Medulla oblongata (tissue), 1 donor: ENCODE measurements around the gene FLNB.
A peak's percentile ranks its signal among the peaks of the same experiment; 100 is the strongest.

Experiments
- DNase-seq: peaks from one replicate; pipeline ENCODE4 v3.0.0-alpha.2; 2015; ENCODE audit errors: extremely low spot score

The FLNB gene

GRCh38 chr3:58074997-58075396 lies 66.8 kb downstream of the FLNB start:
- no peak for DNase-seq

GRCh38 chr3:58077596-58078285 lies 69.5 kb downstream of the FLNB start:
- no peak for DNase-seq

- no peak for DNase-seq
These were observed 70.4 kb downstream of the FLNB start for GRCh38 chr3:58078610-58079009.

DNA sequence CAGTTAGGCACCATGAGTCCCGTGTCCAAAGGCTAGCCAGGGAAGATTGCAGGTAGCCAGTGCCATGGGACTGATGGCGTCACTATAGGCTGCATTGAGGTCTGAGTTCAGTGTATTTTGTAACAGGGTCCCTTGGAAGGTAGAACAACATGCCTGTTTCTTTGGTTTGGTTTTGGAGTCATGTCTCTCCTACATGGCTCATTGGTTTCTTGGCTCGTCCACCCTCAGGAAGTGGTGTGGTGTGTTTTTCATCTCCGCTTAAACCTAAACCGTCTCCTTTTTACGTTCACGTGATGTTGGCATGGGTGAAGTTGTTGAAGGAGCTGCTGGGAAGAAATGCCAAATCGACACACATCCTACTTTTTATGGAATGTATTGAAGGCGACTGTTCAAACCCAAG lies 71.6 kb downstream of the FLNB start:
- no peak for DNase-seq

DNA sequence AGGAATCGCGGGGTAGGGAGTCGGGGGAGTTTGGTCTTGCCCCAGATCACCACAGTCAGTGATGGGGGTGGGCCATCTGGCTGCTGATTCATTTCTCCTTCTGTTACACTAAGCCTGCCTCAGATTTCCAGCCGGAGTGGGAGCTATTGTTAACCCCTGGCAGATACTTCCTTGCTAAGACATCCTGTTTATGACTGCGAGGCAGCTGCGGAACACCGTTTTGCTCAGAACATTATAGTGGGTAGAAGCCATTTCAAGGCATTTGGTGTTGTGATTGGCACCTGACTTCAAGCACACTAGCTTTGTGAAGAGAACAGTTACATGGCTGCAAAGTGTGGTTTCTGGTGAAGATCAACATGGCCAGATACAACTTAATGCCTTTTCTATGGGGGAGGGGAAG lies 73.8 kb downstream of the FLNB start:
- no peak for DNase-seq

DNA sequence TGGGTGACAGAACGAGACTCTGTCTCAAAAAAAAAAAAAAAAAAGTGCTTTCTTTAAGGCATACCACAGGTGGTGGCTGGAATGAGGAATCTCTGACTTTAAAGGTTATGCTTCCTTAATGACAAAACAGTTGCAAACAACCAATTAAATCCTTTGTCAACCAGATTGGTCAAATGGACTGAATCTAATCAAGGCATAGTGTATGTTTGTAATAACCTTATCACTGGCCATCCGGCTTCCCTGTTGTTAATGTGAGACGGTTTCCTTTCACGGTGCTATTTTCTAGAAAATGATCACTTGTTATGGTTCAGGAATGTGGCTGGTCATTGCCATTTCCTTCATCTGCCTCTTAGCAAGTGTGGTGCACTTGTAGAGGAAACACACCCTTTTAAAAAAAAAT lies 75.9 kb downstream of the FLNB start:
- no peak for DNase-seq

- DNase-seq, result no peak
These were observed 76.7 kb downstream of the FLNB start for GRCh38 chr3:58084788-58085543.

DNA sequence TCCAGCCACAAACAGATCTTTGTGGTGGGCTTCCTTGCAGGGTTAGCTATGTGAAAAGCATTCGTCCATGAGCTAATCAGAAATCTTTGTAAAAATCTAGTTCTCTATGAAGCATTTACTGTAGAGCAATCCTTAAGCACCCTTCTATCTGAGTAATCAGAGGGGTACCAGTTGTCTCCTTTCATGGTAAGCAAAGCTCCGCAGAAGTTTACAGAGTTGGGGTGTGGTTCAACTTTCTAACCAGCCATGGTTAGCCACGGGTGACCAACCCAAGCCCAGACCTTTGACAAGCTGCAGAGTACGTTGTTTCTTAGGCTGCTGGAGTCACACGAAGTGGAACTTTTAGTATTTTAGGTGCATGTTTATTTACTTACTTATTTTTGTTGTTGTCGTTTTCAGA lies 77.4 kb downstream of the FLNB start:
- DNase-seq, result no peak

- no peak for DNase-seq
These were observed 80.3 kb downstream of the FLNB start for GRCh38 chr3:58088501-58088900.

GRCh38 chr3:58090351-58090750 lies 82.1 kb downstream of the FLNB start:
- no peak for DNase-seq

DNA sequence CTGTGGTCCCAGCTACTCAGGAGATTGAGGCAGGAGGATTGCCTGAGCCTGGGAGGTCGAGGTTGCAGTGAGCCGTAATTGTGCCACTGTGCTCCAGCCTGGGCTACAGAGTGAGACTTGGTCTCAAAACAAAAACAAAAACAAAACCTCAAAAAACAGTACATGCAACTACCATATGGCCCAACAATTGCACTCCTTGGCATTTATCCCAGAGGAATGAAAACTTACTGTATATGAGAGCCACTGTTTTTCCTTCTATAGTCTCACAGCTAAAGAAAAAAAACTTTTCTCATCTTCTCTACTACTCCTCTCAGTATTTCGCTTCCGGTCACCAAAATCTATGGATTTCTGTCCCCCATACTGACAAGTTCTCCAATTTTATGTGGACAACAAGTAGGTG lies 84.3 kb downstream of the FLNB start:
- DNase-seq, result no peak

DNA sequence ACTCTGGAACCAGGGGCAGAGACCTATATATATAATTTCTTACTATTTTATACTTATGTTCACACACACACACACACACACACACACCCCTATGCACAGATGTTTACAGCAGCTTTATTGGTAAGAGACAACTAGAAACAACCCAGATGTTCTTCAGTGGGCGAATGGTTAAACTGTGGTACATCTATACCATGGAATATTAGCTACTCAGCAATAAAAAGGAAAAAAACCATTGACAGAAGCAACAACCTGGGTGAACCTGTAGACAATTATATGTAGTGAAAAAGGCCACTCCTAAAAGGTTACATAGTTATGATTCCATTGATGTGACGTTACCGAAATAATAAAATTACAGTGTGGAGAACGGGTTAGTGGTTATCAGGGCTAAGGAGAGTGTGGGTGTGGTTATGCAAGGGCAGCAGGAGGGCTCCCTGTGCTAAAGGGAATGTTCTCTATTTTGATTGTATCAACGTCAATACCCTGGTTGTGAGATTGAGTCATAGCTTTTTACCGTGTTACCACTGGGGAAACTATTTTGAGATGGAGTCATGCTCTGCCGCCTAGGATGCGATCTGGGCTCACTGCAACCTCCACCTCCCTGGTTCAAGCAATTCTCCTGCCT lies 85.5 kb downstream of the FLNB start:
- DNase-seq, result no peak

DNA sequence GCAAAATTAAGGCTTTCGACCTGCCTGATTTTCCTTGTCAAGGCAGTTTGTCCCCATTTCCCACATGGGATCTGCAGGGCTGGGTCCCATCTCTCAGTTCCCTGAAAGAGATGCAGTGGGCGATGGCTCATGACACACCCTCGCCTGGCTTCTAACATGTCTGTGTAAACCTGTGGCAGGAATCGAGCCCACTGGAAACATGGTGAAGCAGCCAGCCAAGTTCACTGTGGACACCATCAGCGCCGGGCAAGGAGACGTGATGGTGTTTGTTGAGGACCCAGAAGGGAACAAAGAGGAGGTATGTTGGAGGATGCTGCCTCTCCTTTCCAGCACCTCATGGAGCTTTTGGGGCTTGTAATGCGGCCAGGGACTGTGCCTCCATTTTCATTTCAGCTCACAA lies 86.4 kb downstream of the FLNB start:
- no peak for DNase-seq

DNA sequence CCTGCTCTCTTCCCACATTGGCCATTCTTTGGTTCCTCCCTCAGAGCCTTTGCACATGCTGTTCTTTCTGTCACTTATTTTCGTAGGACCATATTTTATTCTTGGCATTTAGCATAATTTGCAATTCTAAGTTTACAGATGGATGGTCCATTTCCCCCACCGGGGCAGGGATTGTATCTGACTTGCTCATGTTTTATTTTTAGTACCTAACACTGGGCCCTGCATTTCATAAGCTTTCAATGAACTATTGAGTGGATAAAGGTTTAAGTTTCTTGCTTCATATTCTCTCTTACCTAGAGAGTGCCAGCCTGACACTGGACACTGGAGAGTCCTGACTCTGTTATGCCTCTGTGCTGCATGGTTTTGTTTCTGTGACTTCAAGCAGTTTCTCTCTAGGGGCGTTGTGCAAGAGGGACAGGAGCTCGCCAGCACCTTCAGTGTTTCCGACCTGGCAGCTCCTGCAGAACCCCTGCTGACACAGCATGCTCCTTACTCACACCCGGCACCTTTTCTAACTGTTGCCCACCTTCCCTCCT lies 87.4 kb downstream of the FLNB start:
- DNase-seq, result no peak

GRCh38 chr3:58098531-58098930 lies 90.3 kb downstream of the FLNB start:
- no peak for DNase-seq

DNA sequence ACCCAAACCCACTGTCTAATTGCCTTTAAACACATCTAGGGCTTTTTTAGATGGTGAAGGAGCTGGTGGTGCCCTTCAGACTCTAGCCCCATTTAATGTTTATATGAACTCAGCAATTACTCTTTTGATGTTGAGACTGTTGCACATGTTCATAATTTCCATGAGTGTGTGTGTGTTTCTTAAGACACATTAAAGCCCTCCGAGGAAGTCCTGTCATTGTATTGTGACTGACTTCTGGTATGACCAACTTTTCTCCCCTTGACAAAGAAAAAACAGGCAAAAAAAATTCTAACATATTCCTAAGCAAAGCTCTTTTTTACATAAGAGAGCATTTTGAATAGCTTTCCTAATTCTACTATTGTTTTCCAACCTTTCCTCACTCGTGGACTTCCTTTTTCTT lies 91.6 kb downstream of the FLNB start:
- DNase-seq, result no peak

GRCh38 chr3:58101499-58102389 lies 93.5 kb downstream of the FLNB start:
- peak; percentile 66 for DNase-seq

GRCh38 chr3:58102390-58102750 lies 94.1 kb downstream of the FLNB start:
- no peak for DNase-seq

DNA sequence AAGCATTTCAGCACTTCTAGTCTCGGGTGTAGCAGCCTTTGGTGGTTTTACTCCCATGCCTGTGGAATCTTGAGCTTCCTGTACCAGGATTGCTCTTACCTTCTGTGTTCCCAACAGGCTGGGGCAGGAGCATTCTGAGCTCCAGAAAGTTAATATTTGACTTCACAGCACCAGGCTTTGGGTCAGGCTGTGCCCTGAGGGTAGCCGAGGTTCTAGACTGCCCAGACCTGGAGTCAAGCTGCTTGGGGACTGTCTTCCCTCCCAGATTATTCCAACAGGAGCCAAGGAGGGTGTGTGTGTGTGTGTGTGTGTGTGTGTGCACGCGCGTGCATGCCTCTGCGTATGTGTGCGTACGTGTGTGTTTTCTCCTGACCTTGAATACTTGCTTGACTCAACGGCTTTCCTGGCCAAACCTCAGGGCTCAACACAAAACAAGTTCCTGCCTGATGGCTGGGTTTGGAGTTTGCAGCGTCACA lies 94.8 kb downstream of the FLNB start:
- no peak for DNase-seq

- peak; percentile 31 for DNase-seq
These were observed 95.9 kb downstream of the FLNB start for GRCh38 chr3:58104151-58104550.

- DNase-seq, result no peak
These were observed 96.5 kb downstream of the FLNB start for GRCh38 chr3:58104712-58105111.

GRCh38 chr3:58105196-58105595 lies 97.0 kb downstream of the FLNB start:
- no peak for DNase-seq
